ENCODE data around the gene ZNF70. TPM values are rescaled to one million over a fixed set of nuclear protein-coding genes. Genes with fewer than 3 reads are reported as not detected.

The ZNF70 gene
- total and polyA plus RNA-seq, 9 of the 15 experiments (the other 6 are each of a cell fraction or from before 2014, with no cell fraction given), result 0.14 to 3.3 (median 1.4) TPM

DNA sequence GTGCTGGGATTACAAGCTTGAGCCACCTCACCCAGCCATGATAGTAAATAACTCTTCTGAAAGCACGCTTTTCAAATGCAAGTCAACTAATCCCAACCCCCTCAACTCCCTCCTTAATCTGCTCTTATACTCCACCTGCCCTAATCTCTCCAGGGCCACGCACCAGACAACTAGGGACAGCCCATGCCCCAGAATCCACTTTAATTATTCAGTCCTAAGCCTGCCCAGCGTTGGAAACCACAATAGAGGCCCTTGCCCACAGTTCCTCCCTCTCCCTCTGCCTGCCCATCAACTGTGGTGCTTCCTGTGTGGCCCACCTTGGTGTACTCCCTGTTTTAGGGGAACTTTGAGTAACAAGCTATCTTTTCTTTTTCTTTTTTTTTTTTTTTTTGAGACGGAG, 6.0 kb upstream of the ZNF70 start (continued):
- TF ChIP-seq, protein P1, sequence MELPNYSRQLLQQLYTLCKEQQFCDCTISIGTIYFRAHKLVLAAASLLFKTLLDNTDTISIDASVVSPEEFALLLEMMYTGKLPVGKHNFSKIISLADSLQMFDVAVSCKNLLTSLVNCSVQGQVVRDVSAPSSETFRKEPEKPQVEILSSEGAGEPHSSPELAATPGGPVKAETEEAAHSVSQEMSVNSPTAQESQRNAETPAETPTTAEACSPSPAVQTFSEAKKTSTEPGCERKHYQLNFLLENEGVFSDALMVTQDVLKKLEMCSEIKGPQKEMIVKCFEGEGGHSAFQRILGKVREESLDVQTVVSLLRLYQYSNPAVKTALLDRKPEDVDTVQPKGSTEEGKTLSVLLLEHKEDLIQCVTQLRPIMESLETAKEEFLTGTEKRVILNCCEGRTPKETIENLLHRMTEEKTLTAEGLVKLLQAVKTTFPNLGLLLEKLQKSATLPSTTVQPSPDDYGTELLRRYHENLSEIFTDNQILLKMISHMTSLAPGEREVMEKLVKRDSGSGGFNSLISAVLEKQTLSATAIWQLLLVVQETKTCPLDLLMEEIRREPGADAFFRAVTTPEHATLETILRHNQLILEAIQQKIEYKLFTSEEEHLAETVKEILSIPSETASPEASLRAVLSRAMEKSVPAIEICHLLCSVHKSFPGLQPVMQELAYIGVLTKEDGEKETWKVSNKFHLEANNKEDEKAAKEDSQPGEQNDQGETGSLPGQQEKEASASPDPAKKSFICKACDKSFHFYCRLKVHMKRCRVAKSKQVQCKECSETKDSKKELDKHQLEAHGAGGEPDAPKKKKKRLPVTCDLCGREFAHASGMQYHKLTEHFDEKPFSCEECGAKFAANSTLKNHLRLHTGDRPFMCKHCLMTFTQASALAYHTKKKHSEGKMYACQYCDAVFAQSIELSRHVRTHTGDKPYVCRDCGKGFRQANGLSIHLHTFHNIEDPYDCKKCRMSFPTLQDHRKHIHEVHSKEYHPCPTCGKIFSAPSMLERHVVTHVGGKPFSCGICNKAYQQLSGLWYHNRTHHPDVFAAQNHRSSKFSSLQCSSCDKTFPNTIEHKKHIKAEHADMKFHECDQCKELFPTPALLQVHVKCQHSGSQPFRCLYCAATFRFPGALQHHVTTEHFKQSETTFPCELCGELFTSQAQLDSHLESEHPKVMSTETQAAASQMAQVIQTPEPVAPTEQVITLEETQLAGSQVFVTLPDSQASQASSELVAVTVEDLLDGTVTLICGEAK (IDR thresholded peaks at IDR 0.05), result no peak
- TF ChIP-seq, protein P1 (CRISPR knock-in tag; IDR thresholded peaks at IDR 0.05), result no peak
- TF ChIP-seq HCFC1 (IDR thresholded peaks at IDR 0.05; ENCODE audit: low read depth, low read length), result no peak
- TF ChIP-seq KDM5B (IDR thresholded peaks at IDR 0.05; ENCODE audit: insufficient replicate concordance, low read depth, low read length), result no peak
- TF ChIP-seq, protein P2, sequence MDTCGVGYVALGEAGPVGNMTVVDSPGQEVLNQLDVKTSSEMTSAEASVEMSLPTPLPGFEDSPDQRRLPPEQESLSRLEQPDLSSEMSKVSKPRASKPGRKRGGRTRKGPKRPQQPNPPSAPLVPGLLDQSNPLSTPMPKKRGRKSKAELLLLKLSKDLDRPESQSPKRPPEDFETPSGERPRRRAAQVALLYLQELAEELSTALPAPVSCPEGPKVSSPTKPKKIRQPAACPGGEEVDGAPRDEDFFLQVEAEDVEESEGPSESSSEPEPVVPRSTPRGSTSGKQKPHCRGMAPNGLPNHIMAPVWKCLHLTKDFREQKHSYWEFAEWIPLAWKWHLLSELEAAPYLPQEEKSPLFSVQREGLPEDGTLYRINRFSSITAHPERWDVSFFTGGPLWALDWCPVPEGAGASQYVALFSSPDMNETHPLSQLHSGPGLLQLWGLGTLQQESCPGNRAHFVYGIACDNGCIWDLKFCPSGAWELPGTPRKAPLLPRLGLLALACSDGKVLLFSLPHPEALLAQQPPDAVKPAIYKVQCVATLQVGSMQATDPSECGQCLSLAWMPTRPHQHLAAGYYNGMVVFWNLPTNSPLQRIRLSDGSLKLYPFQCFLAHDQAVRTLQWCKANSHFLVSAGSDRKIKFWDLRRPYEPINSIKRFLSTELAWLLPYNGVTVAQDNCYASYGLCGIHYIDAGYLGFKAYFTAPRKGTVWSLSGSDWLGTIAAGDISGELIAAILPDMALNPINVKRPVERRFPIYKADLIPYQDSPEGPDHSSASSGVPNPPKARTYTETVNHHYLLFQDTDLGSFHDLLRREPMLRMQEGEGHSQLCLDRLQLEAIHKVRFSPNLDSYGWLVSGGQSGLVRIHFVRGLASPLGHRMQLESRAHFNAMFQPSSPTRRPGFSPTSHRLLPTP (IDR thresholded peaks at IDR 0.05; ENCODE audit: borderline replicate concordance, extremely low read depth, insufficient read length), result no peak
- TF ChIP-seq, protein P3, sequence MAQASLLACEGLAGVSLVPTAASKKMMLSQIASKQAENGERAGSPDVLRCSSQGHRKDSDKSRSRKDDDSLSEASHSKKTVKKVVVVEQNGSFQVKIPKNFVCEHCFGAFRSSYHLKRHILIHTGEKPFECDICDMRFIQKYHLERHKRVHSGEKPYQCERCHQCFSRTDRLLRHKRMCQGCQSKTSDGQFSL (CRISPR knock-in tag; IDR thresholded peaks at IDR 0.05), result no peak
- TF ChIP-seq, protein P3 (tag; IDR thresholded peaks at IDR 0.05), result no peak
- TF ChIP-seq, protein P4, sequence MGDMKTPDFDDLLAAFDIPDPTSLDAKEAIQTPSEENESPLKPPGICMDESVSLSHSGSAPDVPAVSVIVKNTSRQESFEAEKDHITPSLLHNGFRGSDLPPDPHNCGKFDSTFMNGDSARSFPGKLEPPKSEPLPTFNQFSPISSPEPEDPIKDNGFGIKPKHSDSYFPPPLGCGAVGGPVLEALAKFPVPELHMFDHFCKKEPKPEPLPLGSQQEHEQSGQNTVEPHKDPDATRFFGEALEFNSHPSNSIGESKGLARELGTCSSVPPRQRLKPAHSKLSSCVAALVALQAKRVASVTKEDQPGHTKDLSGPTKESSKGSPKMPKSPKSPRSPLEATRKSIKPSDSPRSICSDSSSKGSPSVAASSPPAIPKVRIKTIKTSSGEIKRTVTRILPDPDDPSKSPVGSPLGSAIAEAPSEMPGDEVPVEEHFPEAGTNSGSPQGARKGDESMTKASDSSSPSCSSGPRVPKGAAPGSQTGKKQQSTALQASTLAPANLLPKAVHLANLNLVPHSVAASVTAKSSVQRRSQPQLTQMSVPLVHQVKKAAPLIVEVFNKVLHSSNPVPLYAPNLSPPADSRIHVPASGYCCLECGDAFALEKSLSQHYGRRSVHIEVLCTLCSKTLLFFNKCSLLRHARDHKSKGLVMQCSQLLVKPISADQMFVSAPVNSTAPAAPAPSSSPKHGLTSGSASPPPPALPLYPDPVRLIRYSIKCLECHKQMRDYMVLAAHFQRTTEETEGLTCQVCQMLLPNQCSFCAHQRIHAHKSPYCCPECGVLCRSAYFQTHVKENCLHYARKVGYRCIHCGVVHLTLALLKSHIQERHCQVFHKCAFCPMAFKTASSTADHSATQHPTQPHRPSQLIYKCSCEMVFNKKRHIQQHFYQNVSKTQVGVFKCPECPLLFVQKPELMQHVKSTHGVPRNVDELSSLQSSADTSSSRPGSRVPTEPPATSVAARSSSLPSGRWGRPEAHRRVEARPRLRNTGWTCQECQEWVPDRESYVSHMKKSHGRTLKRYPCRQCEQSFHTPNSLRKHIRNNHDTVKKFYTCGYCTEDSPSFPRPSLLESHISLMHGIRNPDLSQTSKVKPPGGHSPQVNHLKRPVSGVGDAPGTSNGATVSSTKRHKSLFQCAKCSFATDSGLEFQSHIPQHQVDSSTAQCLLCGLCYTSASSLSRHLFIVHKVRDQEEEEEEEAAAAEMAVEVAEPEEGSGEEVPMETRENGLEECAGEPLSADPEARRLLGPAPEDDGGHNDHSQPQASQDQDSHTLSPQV (IDR thresholded peaks at IDR 0.05), result no peak
- no peak for TF ChIP-seq JUNB (CRISPR knock-in tag; conservative IDR thresholded peaks at IDR 0.05)
- TF ChIP-seq ZNF583 (CRISPR knock-in tag; IDR thresholded peaks at IDR 0.05), result no peak
- no peak for TF ChIP-seq BRD9 (IDR thresholded peaks at IDR 0.05; ENCODE audit: low read depth, partially characterized antibody)

Measured in K562 (cell line).